Keratinocyte (primary cell): ENCODE results near the gene SCN1B. TPM values are rescaled to one million over a fixed set of nuclear protein-coding genes. Genes with fewer than 3 reads are reported as not detected.

ENCODE experiments used
- DNase-seq: peaks from one replicate; pipeline ENCODE4 v3.0.0-alpha.2; 2011; ENCODE audit warnings: low read depth, missing footprints, low spot score
- FAIRE-seq: peaks from 2 replicates; lab custom pipeline; 2011; peaks lifted over from hg19 to GRCh38; lab: Jason Lieb, UNC
- H2AFZ ChIP-seq: 2 replicates; pipeline ENCODE4 v1.6.0; 2012; ENCODE audit warnings: low read length, control low read depth, inconsistent platforms; ENCODE audit not compliant: control insufficient read depth
- H3K27ac ChIP-seq: 2 replicates; pipeline ENCODE4 v1.5.1; 2011; ENCODE audit warnings: low read length; ENCODE audit not compliant: control insufficient read depth, insufficient read depth
- H3K27me3 ChIP-seq: 3 replicates; pipeline ENCODE4 v1.6.0; 2011; ENCODE audit warnings: low read length; ENCODE audit not compliant: control insufficient read depth, insufficient read depth; ENCODE audit errors: extremely low read depth
- H3K36me3 ChIP-seq, 2 experiments: 2 replicates in 1 of 2; 3 replicates in 1 of 2; pipeline ENCODE4 v1.5.1; 2011; ENCODE audit warnings: low read length in 2 of 2, mild to moderate bottlenecking in 1 of 2; ENCODE audit not compliant: control insufficient read depth in 2 of 2, insufficient read depth in 2 of 2; ENCODE audit errors: extremely low read depth in 1 of 2
- H3K4me1 ChIP-seq: 3 replicates; pipeline ENCODE4 v1.5.1; 2011; ENCODE audit warnings: low read length; ENCODE audit not compliant: control insufficient read depth, insufficient read depth; ENCODE audit errors: extremely low read depth
- H3K4me2 ChIP-seq: 3 replicates; pipeline ENCODE4 v1.6.0; 2011; ENCODE audit warnings: low read depth, low read length; ENCODE audit not compliant: control insufficient read depth, insufficient read depth; ENCODE audit errors: extremely low read depth
- H3K4me3 ChIP-seq, 3 experiments: fragments of 200-600 bp in 1 of 3; sonication (generic) in 1 of 3; 2 replicates in 2 of 3; 3 replicates in 1 of 3; pipeline ENCODE4 v1.5.1; 2011 to 2016; ENCODE audit warnings: low read length in 3 of 3, mild to moderate bottlenecking in 3 of 3, control low read depth in 2 of 3, inconsistent platforms in 1 of 3, low read depth in 1 of 3, mixed read lengths in 1 of 3, mixed run types in 1 of 3, moderate library complexity in 1 of 3; ENCODE audit not compliant: control insufficient read depth in 2 of 3, insufficient read depth in 2 of 3; ENCODE audit errors: extremely low read depth in 1 of 3
- H3K79me2 ChIP-seq: 2 replicates; pipeline ENCODE4 v1.6.0; 2012; ENCODE audit warnings: low read length; ENCODE audit not compliant: control insufficient read depth, insufficient read depth
- H3K9ac ChIP-seq: 3 replicates; pipeline ENCODE4 v1.6.0; 2011; ENCODE audit warnings: low read length; ENCODE audit not compliant: control insufficient read depth, insufficient read depth; ENCODE audit errors: extremely low read depth
- H3K9me1 ChIP-seq: 3 replicates; pipeline ENCODE4 v1.6.0; 2011; ENCODE audit warnings: low read length; ENCODE audit not compliant: control insufficient read depth, insufficient read depth; ENCODE audit errors: extremely low read depth
- H3K9me3 ChIP-seq: 2 replicates; pipeline ENCODE4 v1.5.1; 2012; ENCODE audit warnings: low read depth, low read length; ENCODE audit not compliant: control insufficient read depth
- H4K20me1 ChIP-seq: 3 replicates; pipeline ENCODE4 v1.6.0; 2011; ENCODE audit warnings: low read length; ENCODE audit not compliant: control insufficient read depth, insufficient read depth; ENCODE audit errors: extremely low read depth
- CTCF ChIP-seq, 3 experiments: IDR thresholded peaks in 1 of 3; conservative IDR thresholded peaks in 1 of 3; optimal IDR thresholded peaks in 1 of 3; 2 replicates in 2 of 3; 3 replicates in 1 of 3; pipeline versions ENCODE3 to v1.5.1; 2011; ENCODE audit warnings: low read length in 3 of 3, mild to moderate bottlenecking in 3 of 3, moderate library complexity in 2 of 3, control low read depth in 1 of 3, inconsistent platforms in 1 of 3; ENCODE audit not compliant: insufficient read depth in 2 of 3; ENCODE audit errors: extremely low read depth in 1 of 3
- EZH2 ChIP-seq: IDR thresholded peaks from one replicate; pipeline ENCODE4 v1.6.1; 2012; ENCODE audit warnings: inconsistent platforms, mild to moderate bottlenecking, low read length, moderate library complexity
- dilution Hi-C: fragments of 300-500 bp; cut with MboI; formaldehyde crosslinking; loops from one replicate; pipeline ENCODE4 v1.7.0; 2020; ENCODE audit warnings: low sequenced_read_pairs; ENCODE audit not compliant: extremely low pct_ligation_motif_present
- polyA plus RNA-seq, 5 experiments: library from polyadenylated mRNA; depleted of rRNA in 3 of 5; stranded (reverse) in 3 of 5; stranded (forward) in 1 of 5; unstranded in 1 of 5; fragments of >200 nt; gene quantifications; 1 replicate in 1 of 5; 2 replicates in 3 of 5; 3 replicates in 1 of 5; pipeline versions ENCODE4 v1.2.1 to v1.2.3, GENCODE V29; 2011 to 2012; ENCODE audit warnings: missing spikeins in 2 of 5, low read depth in 1 of 5, low replicate concordance in 1 of 5

Gene SCN1B
- polyA plus RNA-seq, 1 donor (not counting 4 experiments of a cell fraction or from before 2014, with no cell fraction given) = 0.30 TPM

GRCh38 chr19:35076657-35077056 lies 46.4 kb downstream of the SCN1B start:
- no peak for FAIRE-seq
- TF ChIP-seq CTCF (optimal IDR thresholded peaks at IDR 0.05 in 1 of 3, IDR thresholded peaks at IDR 0.05 in 1 of 3, conservative IDR thresholded peaks at IDR 0.05 in 1 of 3; ENCODE audit: extremely low read depth in 1 of 3, insufficient read depth in 2 of 3, low read length in 3 of 3) = no peak
- dilution Hi-C loops = no loop called here

DNA sequence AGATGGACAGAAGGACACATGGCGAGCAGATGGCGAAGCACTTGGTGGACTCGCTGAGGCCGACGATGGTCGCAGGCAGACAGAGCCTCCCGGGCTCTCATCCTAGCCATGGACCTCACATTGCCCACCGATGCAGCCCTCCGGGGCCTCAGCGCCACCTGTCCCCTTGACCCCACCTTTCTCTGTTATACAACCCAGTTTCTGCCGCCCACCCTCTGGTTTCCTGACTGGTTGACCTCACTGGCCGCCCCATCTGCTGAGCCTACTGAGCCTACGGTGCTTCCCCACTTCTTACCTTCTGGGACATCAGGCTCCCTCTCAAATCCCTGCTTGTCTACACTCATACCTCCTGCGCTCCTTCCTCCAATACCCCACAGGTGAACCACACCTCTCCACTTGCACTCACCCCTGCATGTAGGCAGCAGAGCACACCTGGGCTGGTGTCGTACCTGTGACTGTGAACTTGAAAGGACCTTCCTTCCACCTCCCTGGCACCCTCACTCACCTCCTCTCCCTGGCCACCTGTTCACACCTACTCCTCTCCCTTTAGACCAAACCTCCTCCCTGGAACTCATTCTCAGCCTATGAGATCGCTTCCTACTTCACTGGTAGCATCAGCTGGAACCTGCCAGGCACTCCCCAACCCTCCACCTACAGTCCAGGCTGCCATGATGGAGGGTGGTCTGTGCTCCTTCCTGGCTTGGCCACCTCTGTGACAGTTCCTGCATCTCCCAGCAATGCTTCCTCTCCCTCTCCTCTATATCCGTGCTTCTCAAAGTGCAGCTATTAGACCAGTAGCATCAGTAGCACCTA lies 47.3 kb downstream of the SCN1B start:
- no peaks in the 10 kb centered on the region for H4K20me1 ChIP-seq
- H3K9me3 ChIP-seq = no peaks in the 10 kb centered on the region
- no peak overlapping the region for H3K4me3 ChIP-seq
- TF ChIP-seq EZH2 = no peak
- no peak for TF ChIP-seq CTCF (optimal IDR thresholded peaks at IDR 0.05 in 1 of 3, IDR thresholded peaks at IDR 0.05 in 1 of 3, conservative IDR thresholded peaks at IDR 0.05 in 1 of 3; ENCODE audit: extremely low read depth in 1 of 3, insufficient read depth in 2 of 3, low read length in 3 of 3)
- H3K9me1 ChIP-seq = no peaks in the 10 kb centered on the region
- no peak overlapping the region for H2AFZ ChIP-seq
- no peaks in the 10 kb centered on the region for H3K79me2 ChIP-seq
- no peaks in the 10 kb centered on the region for H3K4me1 ChIP-seq
- DNase-seq (no peak), FAIRE-seq (no peak)
- H3K27ac ChIP-seq = no peak overlapping the region
- H3K9ac ChIP-seq = no peak overlapping the region
- H3K4me2 ChIP-seq = no peak overlapping the region
- H3K27me3 ChIP-seq = no peaks in the 10 kb centered on the region
- dilution Hi-C loops = no loop called here
- H3K36me3 ChIP-seq = no peaks in the 10 kb centered on the region

More at GRCh38 chr19:35076657-35077056, 46.4 kb downstream of the SCN1B start:
- Histone ChIP-seq H3K27me3 (no peaks in the 10 kb centered on the region), H3K27ac (no peak overlapping the region), H3K9me1 (no peaks in the 10 kb centered on the region), H3K36me3 (no peaks in the 10 kb centered on the region), H3K9ac (no peak overlapping the region), H3K9me3 (no peaks in the 10 kb centered on the region), H3K79me2 (no peaks in the 10 kb centered on the region), H2AFZ (no peak overlapping the region), H3K4me3 (no peak overlapping the region), H4K20me1 (no peaks in the 10 kb centered on the region), H3K4me2 (no peak overlapping the region), H3K4me1 (no peaks in the 10 kb centered on the region)
- no peak for DNase-seq
